NB4 (cell line): ENCODE data around the gene CHCHD5.
"Not testable (repeated sequence)": the region's sequence is repeated elsewhere in the genome, so short reads cannot be mapped to it uniquely, and the experiment has no call there.

Experiments
- DNase-seq: peaks from one replicate; pipeline ENCODE4 v3.0.0; 2010; ENCODE audit warnings: low read depth
- H3K4me3 ChIP-seq: one replicate; pipeline ENCODE4 v1.5.1; 2011; ENCODE audit warnings: mild to moderate bottlenecking, low read depth, low read length, moderate library complexity
- CTCF ChIP-seq: IDR thresholded peaks from one replicate; pipeline ENCODE4 v1.5.1; 2012; ENCODE audit warnings: low read depth, low read length
- MAX ChIP-seq: IDR thresholded peaks from 2 replicates; pipeline ENCODE4 v1.6.1; 2011; ENCODE audit warnings: low read depth, low read length
- MYC ChIP-seq: IDR thresholded peaks from 2 replicates; pipeline ENCODE4 v1.6.1; 2011; ENCODE audit warnings: low read depth, low read length
- POLR2A ChIP-seq: IDR thresholded peaks from 2 replicates; pipeline ENCODE4 v1.6.1; 2011; ENCODE audit warnings: mild to moderate bottlenecking; ENCODE audit not compliant: insufficient read length; ENCODE audit errors: extremely low read depth

CHCHD5 gene

GRCh38 chr2:112606547-112606946, 22.1 kb downstream of the CHCHD5 start:
- no peak overlapping the region for H3K4me3 ChIP-seq
- no peak for TF ChIP-seq MYC
- no peak for TF ChIP-seq MAX
- TF ChIP-seq CTCF: no peak
- TF ChIP-seq POLR2A: no peak
- DNase-seq: no peak

- no peak for DNase-seq
- TF ChIP-seq CTCF (no peak), MYC (no peak), MAX (no peak), POLR2A (no peak)
- no peak overlapping the region for H3K4me3 ChIP-seq
These were observed 23.4 kb downstream of the CHCHD5 start for GRCh38 chr2:112607680-112608438.

GRCh38 chr2:112609320-112609719, 24.9 kb downstream of the CHCHD5 start:
- not testable (repeated sequence) for H3K4me3 ChIP-seq, DNase-seq

- not testable (repeated sequence) for DNase-seq, H3K4me3 ChIP-seq
These were observed 27.9 kb downstream of the CHCHD5 start for GRCh38 chr2:112612283-112612682.

- no peak for DNase-seq
- no peak overlapping the region for H3K4me3 ChIP-seq
- no peak for TF ChIP-seq POLR2A
- no peak for TF ChIP-seq MAX
- no peak for TF ChIP-seq CTCF
- TF ChIP-seq MYC: no peak
These were observed 29.9 kb downstream of the CHCHD5 start for GRCh38 chr2:112614201-112614840.

GRCh38 chr2:112615051-112615450, 30.6 kb downstream of the CHCHD5 start:
- no peak for DNase-seq
- TF ChIP-seq MYC (no peak), POLR2A (no peak), MAX (no peak), CTCF (no peak)
- no peak overlapping the region for H3K4me3 ChIP-seq

GRCh38 chr2:112615798-112616197, 31.4 kb downstream of the CHCHD5 start:
- not testable (repeated sequence) for DNase-seq

More at GRCh38 chr2:112615798-112616197, 31.4 kb downstream of the CHCHD5 start:
- H3K4me3 ChIP-seq: not testable (repeated sequence)
